GM19467 (cell line): Measurements from ENCODE around the gene HIBADH.

Experiments used
- ATAC-seq: cut with Tn5 transposase; IDR thresholded peaks from one replicate; pipeline ENCODE4 v1.9.1; 2021; ENCODE audit warnings: mild to moderate bottlenecking, moderate library complexity; ENCODE audit not compliant: unreplicated experiment

Gene HIBADH

GRCh38 chr7:27662490-27663205 lies at the start of gene HIBADH:
HIBADH (minus strand) TSS chr7:27662883; CDS start chr7:27662788, 95 bp downstream.
- ATAC-seq: peak; percentile 99

DNA sequence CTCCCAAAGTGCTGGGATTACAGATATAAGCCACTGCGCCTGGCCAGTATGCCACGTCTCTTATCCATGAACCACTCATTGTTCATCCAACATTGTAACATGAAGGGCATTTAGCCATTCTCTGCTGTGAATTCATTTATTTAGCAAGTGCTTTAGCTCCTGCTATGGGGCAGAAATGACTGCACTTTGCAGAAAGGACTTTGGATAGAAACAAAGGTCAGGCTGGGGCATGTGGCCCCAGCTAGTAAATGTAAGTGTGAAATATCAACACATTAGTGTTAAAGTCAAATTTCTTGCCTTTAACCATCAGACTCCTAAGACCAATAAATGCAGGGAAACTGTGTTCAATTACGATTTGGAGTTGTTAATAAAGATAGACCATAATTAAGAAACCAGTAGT lies 49.5 kb upstream of the HIBADH start:
- no peak for ATAC-seq

DNA sequence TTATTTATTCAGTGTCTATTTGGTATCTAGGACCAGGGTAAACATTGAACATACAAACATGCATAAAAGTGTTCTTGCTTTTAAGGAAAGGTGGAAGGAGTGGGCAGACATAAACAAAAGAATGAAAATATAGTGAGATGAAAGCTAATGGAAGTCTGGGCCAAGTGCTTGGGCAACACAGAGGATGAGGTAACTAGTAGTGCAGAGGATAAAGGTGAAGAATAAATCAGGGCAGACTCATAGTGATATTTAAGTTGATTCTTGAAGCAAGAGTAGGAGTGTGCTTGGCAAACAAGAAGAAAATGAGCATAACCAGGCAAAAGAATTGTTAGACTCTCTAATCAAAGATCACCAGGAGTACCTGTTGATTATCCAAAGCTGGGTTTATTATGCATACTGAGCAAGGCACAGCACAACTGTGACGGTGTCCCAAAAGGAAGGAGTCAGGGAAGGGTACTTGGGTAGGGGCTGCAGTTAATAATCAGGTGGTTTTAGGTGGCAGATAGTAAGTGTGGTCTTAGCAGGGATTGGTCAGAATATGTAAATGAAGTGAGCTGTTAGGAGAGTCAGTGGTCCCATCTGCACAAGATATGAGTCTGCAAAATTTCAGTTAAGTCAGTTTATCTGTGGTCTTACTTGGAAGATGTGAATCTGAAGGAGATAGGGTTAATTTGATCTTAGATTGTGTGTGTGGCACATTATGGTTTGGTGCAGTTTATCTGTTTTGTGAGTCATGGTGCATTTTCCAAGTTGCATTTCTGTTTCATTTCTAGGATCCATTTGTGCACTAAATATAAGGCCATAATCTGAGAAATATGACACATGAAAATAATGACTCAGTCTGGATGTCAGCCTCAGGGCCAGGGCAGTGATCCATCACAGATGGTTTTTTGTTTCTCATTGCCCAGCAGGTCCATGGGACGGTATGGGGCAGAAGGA lies 46.7 kb upstream of the HIBADH start:
- no peak for ATAC-seq

- ATAC-seq: no peak
Observed at GRCh38 chr7:27708485-27708884, 45.8 kb upstream of the HIBADH start.

DNA sequence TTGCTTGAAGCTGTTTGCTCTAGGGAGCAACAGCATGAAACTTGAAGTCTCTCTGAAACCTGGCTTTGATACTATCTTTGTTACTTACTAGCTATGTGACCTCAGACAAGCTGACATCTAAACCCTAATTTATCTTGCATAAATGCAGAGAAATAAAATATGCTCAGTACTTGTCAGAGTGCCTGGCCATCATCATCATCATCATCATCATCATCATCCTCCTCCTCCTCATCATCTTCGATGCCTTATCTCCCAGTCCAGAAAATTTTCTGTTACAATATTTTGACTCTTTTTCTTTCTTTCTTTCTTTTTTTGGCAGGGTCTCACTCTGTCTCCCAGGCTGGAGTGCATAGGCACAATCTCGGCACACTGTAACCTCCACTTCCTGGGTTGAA lies 42.5 kb upstream of the HIBADH start:
- no peak for ATAC-seq

DNA sequence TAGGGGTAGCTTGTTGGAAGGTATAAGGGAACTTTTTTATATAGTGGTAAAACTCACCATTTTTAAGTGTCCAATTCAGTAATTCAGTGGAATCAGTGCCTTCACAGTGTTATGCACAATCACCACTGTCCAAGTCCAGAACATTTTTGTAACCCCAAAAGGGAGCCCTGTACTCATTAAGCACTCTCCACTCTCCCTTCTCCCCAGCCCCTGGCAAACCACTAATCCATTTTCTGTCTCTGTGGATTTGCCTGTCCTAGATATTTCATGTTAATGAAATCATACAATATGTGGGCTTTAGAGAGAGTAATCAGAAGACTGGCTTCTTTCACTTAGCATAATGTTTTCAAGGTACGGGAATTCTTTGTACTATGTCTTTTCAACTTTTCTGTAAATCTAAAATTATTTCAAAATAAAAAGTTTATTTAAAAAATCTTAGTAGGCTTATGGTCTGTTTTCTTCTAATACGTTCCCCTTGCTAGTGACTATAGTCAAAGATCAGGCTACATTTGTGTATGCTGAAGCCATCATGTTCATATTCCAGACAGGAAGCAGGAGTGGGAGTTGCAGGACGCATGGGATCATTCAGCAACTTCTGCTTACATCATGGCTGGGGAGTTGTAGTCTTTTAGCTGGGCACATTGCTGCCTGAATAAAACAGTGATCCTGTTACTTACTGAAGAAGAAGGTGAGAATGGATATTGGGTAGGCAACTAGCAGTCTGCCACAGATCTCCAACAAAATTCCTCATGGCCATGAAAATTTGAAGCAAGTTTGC lies 41.9 kb upstream of the HIBADH start:
- no peak for ATAC-seq

DNA sequence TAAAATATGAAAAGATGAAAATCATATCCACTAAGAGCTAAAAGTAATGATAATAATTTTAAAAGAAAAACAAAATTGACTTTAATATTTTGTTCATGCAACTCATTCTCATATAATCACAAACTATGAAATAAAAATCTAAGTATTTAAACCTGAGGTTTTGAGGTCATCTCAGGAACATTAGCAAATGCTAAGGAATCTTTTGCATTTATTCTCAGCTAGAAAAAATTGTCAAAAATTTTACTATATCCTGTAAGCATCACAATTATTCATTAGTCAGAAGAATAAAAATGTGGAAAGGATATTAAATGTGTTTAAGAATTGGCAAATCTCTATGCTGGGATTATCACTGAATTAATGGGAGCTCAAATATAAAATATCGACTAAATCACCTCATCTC lies 40.5 kb upstream of the HIBADH start:
- ATAC-seq: no peak

GRCh38 chr7:27700501-27700900 lies 37.8 kb upstream of the HIBADH start:
- ATAC-seq: no peak

- ATAC-seq: no peak
Observed at GRCh38 chr7:27699751-27700150, 37.1 kb upstream of the HIBADH start.

DNA sequence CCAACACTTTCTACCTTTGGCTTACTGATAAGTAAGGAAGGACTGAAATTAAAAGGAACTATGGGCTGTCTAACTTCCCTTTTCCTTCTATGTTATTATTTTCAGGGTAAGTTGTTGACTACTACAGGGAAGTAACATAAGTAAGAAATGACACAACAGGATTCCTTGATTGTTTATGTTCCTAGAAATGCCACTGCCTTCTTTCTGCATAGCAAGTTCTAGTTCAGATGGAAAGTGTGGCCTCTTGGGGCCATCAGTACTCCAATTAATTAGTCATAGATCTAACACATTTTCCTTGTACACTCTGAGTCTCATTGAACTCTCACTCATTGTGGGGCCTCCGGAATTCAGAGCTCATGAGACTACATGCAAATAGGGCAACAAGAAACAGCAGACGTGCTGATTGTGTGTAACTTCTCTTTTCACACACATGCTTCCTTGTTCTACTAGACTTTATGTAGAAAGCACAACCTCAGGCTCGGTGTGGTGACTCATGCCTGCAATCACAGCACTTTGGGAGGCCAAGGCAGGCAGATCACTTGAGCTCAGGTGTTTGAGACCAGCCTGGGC lies 35.3 kb upstream of the HIBADH start:
- ATAC-seq: no peak

GRCh38 chr7:27695096-27695495 lies 32.4 kb upstream of the HIBADH start:
- ATAC-seq: no peak

- ATAC-seq: no peak
Observed at GRCh38 chr7:27693794-27694193, 31.1 kb upstream of the HIBADH start.

DNA sequence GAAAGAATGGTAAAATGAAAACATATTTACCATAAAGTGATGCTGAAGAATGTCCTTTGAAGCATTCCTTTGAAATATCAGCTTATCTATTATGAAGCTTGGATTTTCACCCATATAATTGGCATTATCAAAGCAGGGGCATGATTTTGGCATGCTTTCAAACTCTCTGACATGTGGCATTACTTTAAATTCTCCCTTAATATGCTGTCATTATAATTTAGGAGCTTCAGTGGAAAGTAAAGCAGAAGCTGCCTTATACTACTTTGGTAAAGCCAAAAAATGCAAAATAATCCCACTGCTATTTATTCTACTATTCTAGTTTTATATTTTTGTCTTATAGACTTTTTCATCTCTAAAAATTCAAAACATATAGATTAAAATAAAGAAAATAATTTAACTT lies 28.0 kb upstream of the HIBADH start:
- no peak for ATAC-seq

DNA sequence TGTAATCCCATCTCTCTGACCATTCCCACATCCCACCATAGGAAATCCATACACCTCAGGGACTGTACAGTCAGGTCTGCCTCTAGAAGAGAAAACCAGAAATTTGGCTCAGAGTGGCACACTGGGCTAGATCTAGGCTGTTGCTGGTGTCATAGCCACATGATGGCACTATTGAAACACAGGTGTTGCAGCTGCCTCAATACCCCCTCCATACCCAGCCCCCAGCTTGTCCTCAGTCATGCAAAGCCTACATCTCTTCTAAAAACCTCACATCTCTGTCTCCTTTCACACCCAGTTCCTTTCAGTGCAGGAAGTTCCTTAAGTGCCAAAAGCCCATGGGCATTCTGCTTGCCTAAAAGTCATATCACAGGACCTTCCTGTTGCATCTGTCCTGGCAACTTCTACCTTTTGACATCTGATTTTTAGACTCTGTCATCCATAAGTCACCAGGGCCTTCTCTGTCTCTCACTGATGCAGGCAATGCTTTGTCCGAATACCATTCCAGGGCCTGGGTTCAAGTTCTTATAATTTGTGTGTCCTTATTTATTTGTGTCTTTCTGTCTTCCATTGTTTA lies 27.0 kb upstream of the HIBADH start:
- ATAC-seq: no peak

DNA sequence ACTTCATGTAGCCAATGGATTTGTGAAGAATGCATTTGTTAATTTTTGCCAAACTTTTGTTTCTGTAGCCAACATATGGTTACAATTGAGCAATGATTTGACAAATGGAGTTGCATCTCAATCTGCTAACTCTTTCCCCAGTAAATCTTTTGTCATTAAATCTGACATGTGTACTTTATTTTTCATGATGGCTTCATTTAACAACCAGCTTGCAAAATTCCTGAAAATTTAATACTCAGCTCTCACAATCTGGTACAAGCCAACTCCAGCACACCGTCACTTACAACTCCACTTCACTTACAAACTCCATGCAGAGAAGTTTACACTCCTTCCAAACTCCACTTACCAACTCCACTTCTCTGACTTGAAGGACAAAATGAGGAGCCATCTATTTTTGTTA lies 26.5 kb upstream of the HIBADH start:
- no peak for ATAC-seq

GRCh38 chr7:27688646-27689045 lies 26.0 kb upstream of the HIBADH start:
- no peak for ATAC-seq

GRCh38 chr7:27688056-27688455 lies 25.4 kb upstream of the HIBADH start:
- no peak for ATAC-seq

DNA sequence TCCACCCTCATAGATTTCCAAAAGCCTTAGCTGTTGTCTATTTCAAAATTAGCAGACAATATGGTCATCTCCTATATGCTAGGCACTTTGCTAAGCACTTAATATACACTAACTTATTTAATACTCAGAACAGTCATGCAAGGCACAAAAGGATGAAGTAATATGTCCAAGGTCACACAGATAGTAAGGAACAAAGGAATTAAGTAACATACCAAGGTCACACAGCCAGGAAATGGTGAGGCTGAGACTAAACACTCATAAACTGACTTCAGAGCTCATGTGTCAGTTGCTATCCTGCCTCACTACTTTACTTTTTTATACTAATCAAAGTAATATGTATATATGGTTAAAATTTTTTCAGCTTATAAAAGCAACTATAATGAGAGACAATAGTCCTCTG lies 23.6 kb upstream of the HIBADH start:
- ATAC-seq: no peak

DNA sequence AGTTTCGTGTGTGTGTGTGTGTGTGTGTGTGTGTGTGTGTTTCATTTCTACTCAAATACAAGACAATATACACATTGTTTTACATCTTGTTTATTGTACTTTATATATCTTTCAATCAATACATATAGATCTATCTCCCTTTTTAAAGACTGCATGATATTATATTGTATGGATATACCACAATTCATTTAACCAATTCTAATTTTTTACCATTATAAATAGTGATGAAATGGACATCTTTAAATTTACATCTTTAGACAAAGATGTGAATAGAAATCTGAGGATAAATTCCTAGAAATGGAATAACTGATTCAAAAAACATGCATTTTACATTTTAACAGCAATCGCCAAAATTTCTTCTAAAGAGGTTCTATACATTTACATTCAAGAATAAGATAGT lies 23.2 kb upstream of the HIBADH start:
- no peak for ATAC-seq

GRCh38 chr7:27685209-27685608 lies 22.5 kb upstream of the HIBADH start:
- ATAC-seq: no peak

DNA sequence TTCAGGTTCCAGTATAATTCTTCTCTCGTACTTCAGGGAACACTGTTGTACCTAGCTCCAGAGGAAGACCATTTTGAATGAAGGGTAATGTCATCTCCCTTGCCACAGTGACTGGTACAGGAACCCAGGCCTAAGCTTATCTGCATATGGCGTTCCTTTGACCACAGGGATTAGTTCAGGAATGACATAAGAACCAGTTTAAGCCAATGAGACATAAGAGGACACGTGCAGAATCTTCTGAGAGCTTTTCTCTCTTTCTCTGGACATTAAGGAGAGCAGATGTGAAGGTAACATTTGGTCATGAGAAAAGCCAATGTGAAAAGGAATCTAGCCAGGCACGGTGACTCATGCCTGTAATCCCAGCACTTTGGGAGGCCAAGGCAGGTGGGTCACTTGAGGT lies 21.8 kb upstream of the HIBADH start:
- ATAC-seq: no peak
